ENCODE results near the gene STAG2.

DNA sequence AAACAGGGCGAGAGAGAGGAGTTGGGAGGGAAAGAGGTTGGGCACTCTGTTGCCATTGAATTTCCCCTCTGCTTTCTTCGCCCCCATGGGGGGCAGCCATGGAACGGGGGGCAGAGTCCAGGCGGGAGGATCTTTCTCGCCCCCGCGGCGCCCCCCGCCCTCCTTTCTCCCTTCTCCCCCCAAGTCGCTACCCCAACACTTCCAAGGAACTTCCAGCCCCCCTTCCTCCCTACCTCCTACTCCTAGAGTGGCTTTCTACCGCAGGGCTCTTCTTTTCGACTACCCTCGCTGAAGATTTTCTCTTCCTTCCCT lies 594 bp upstream of the STAG2 start:
- TF ChIP-seq, protein P1, sequence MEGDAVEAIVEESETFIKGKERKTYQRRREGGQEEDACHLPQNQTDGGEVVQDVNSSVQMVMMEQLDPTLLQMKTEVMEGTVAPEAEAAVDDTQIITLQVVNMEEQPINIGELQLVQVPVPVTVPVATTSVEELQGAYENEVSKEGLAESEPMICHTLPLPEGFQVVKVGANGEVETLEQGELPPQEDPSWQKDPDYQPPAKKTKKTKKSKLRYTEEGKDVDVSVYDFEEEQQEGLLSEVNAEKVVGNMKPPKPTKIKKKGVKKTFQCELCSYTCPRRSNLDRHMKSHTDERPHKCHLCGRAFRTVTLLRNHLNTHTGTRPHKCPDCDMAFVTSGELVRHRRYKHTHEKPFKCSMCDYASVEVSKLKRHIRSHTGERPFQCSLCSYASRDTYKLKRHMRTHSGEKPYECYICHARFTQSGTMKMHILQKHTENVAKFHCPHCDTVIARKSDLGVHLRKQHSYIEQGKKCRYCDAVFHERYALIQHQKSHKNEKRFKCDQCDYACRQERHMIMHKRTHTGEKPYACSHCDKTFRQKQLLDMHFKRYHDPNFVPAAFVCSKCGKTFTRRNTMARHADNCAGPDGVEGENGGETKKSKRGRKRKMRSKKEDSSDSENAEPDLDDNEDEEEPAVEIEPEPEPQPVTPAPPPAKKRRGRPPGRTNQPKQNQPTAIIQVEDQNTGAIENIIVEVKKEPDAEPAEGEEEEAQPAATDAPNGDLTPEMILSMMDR (IDR thresholded peaks at IDR 0.05; ENCODE audit: extremely low read depth in 1 of 2, insufficient read depth in 1 of 2, low read depth in 1 of 2, low read length in 2 of 2): no peak
- TF ChIP-seq FOS (IDR thresholded peaks at IDR 0.05; ENCODE audit: borderline replicate concordance, insufficient read depth, low read length): no peak

Data from endothelial cell of umbilical vein (primary cell).